H1 (cell line): ENCODE measurements around the gene TAF7. TPM values are rescaled to one million over a fixed set of nuclear protein-coding genes. Genes with fewer than 3 reads are reported as not detected.

Experiments used
- CTCF ChIA-PET: fragments of 300-600 bp; sonication (Branson Sonifier 250); formaldehyde crosslinking; loops from one replicate; lab custom pipeline; 2021; ENCODE audit not compliant: partially characterized antibody; lab: Charles Lee
- POLR2A ChIA-PET: fragments of 300-600 bp; sonication (Branson Sonifier 250); formaldehyde crosslinking; loops from one replicate; lab custom pipeline; 2021; ENCODE audit warnings: inconsistent platforms; ENCODE audit not compliant: partially characterized antibody; lab: Charles Lee
- DNase-seq, 2 experiments: peaks; one replicate each; pipeline versions ENCODE4 v3.0.0 to v3.0.0-alpha.2; 2010 to 2022; ENCODE audit warnings: low spot score in 2 of 2, low read depth in 1 of 2, mixed read lengths in 1 of 2
- FAIRE-seq: peaks from 2 replicates; lab custom pipeline; 2011; peaks lifted over from hg19 to GRCh38; lab: Jason Lieb, UNC
- H2AFZ ChIP-seq: 2 replicates; pipeline ENCODE4 v1.8.1; 2012; ENCODE audit warnings: low read length, inconsistent platforms
- H2AK5ac ChIP-seq: 2 replicates; pipeline ENCODE4 v1.6.1; 2013; ENCODE audit warnings: low read depth, low read length
- H2BK120ac ChIP-seq: replicated peaks from 2 replicates; pipeline ENCODE3; 2013; ENCODE audit warnings: low read depth, low read length, inconsistent platforms
- H2BK12ac ChIP-seq: 2 replicates; pipeline ENCODE4 v1.6.1; 2013; ENCODE audit warnings: low read depth, low read length
- H2BK15ac ChIP-seq: 2 replicates; pipeline ENCODE4 v1.6.1; 2013; ENCODE audit warnings: low read length
- H2BK20ac ChIP-seq: 2 replicates; pipeline ENCODE4 v1.6.1; 2013; ENCODE audit warnings: low read length
- H2BK5ac ChIP-seq: 2 replicates; pipeline ENCODE4 v1.6.1; 2013; ENCODE audit warnings: low read depth, low read length
- H3K14ac ChIP-seq: 2 replicates; pipeline ENCODE4 v1.6.1; 2013; ENCODE audit warnings: inconsistent platforms; ENCODE audit not compliant: insufficient read length
- H3K18ac ChIP-seq: 2 replicates; pipeline ENCODE4 v1.6.1; 2013; ENCODE audit warnings: low read length; ENCODE audit errors: extremely low read depth
- H3K23ac ChIP-seq: 2 replicates; pipeline ENCODE4 v1.6.1; 2013; ENCODE audit warnings: inconsistent platforms; ENCODE audit not compliant: insufficient read length
- H3K23me2 ChIP-seq: 2 replicates; pipeline ENCODE4 v1.6.1; 2013; ENCODE audit warnings: low read depth, low read length
- H3K27ac ChIP-seq: 2 replicates; pipeline ENCODE4 v1.6.1; 2011; ENCODE audit warnings: low read depth, low read length, inconsistent platforms
- H3K27me3 ChIP-seq, 4 experiments: replicated peaks in 1 of 4; 1 replicate in 1 of 4; 2 replicates in 3 of 4; pipeline versions ENCODE4 v1.6.1 to v1.8.1; 2011 to 2013; ENCODE audit warnings: low read length in 3 of 4, mild to moderate bottlenecking in 3 of 4, inconsistent platforms in 2 of 4, mixed read lengths in 2 of 4, moderate library complexity in 1 of 4; ENCODE audit not compliant: control insufficient read depth in 3 of 4, insufficient read depth in 3 of 4; ENCODE audit errors: extremely low read depth in 1 of 4
- H3K36me3 ChIP-seq, 4 experiments: 2 replicates each; pipeline versions ENCODE4 v1.6.1 to v1.8.1; 2011 to 2013; ENCODE audit warnings: mild to moderate bottlenecking in 4 of 4, low read length in 3 of 4, moderate library complexity in 2 of 4, control low read depth in 1 of 4, inconsistent platforms in 1 of 4; ENCODE audit not compliant: insufficient read depth in 4 of 4, control insufficient read depth in 2 of 4
- H3K4ac ChIP-seq: replicated peaks from 2 replicates; pipeline ENCODE3; 2013; ENCODE audit warnings: low read length, low read depth, mixed read lengths, inconsistent platforms; ENCODE audit not compliant: insufficient read length
- H3K4me1 ChIP-seq, 4 experiments: replicated peaks in 1 of 4; 1 replicate in 1 of 4; 2 replicates in 3 of 4; pipeline versions ENCODE4 v1.6.1 to v1.8.1; 2011 to 2013; ENCODE audit warnings: low read length in 3 of 4, inconsistent platforms in 2 of 4, mixed read lengths in 1 of 4; ENCODE audit not compliant: insufficient read depth in 4 of 4, control insufficient read depth in 3 of 4
- H3K4me2 ChIP-seq, 2 experiments: 2 replicates each; pipeline versions ENCODE4 v1.6.1 to v1.8.1; 2011 to 2013; ENCODE audit warnings: low read depth in 2 of 2, low read length in 2 of 2, control low read depth in 1 of 2, inconsistent platforms in 1 of 2, mild to moderate bottlenecking in 1 of 2; ENCODE audit not compliant: insufficient read depth in 1 of 2
- H3K4me3 ChIP-seq, 4 experiments: fragments of 200-600, 300-600 bp in 1 of 4; sonication (generic), shearing (Covaris generic), sonication (Bioruptor Twin) in 1 of 4; 2 replicates each; pipeline versions ENCODE4 v1.5.1 to v1.8.1; 2011 to 2016; ENCODE audit warnings: low read length in 4 of 4, low read depth in 3 of 4, control low read depth in 2 of 4, inconsistent platforms in 2 of 4, mild to moderate bottlenecking in 2 of 4, mixed read lengths in 1 of 4, moderate library complexity in 1 of 4; ENCODE audit not compliant: insufficient read depth in 2 of 4; ENCODE audit errors: extremely low read depth in 1 of 4
- H3K56ac ChIP-seq: replicated peaks from 2 replicates; pipeline ENCODE3; 2013; ENCODE audit warnings: low read depth, mild to moderate bottlenecking, mixed read lengths, low read length, inconsistent platforms; ENCODE audit not compliant: insufficient read length
- H3K79me1 ChIP-seq: 2 replicates; pipeline ENCODE4 v1.6.1; 2013; ENCODE audit warnings: low read depth, low read length, control low read depth
- H3K79me2 ChIP-seq, 2 experiments: 2 replicates each; pipeline versions ENCODE4 v1.6.1 to v1.8.1; 2012 to 2013; ENCODE audit warnings: low read length in 2 of 2, mild to moderate bottlenecking in 2 of 2, inconsistent platforms in 1 of 2; ENCODE audit not compliant: insufficient read depth in 2 of 2, control insufficient read depth in 1 of 2
- H3K9ac ChIP-seq, 4 experiments: replicated peaks in 1 of 4; 1 replicate in 1 of 4; 2 replicates in 3 of 4; pipeline versions ENCODE4 v1.6.1 to v1.8.1; 2011 to 2013; ENCODE audit warnings: low read depth in 3 of 4, low read length in 3 of 4, control low read depth in 2 of 4, mild to moderate bottlenecking in 2 of 4, moderate library complexity in 2 of 4, inconsistent platforms in 1 of 4; ENCODE audit errors: extremely low read depth in 1 of 4
- H3K9me3 ChIP-seq, 2 experiments: 2 replicates each; pipeline versions ENCODE4 v1.6.1 to v1.8.1; 2012 to 2013; ENCODE audit warnings: mild to moderate bottlenecking in 2 of 2, moderate library complexity in 2 of 2, control low read depth in 1 of 2, inconsistent platforms in 1 of 2, low read depth in 1 of 2, low read length in 1 of 2, mixed read lengths in 1 of 2; ENCODE audit not compliant: insufficient read depth in 2 of 2
- H4K20me1 ChIP-seq, 2 experiments: replicated peaks in 1 of 2; 2 replicates each; pipeline versions ENCODE3 to v1.8.1; 2011 to 2013; ENCODE audit warnings: inconsistent platforms in 2 of 2, low read length in 2 of 2, mild to moderate bottlenecking in 1 of 2; ENCODE audit not compliant: insufficient read depth in 2 of 2, control insufficient read depth in 1 of 2
- H4K5ac ChIP-seq: 2 replicates; pipeline ENCODE4 v1.6.1; 2013; ENCODE audit warnings: low read length, low read depth, mixed read lengths, inconsistent platforms; ENCODE audit not compliant: insufficient read length
- H4K8ac ChIP-seq: 2 replicates; pipeline ENCODE4 v1.8.0; 2013; ENCODE audit warnings: mild to moderate bottlenecking, moderate library complexity, low read length, inconsistent platforms; ENCODE audit not compliant: insufficient read depth; ENCODE audit errors: extremely low read depth
- H4K91ac ChIP-seq: replicated peaks from 2 replicates; pipeline ENCODE3; 2013; ENCODE audit warnings: low read length, mixed read lengths, inconsistent platforms; ENCODE audit not compliant: insufficient read length
- PHF8 ChIP-seq: fragments of 200-600 bp; sonication (generic); conservative IDR thresholded peaks from 2 replicates; pipeline ENCODE4 v1.7.1; 2012; ENCODE audit warnings: low read depth, mild to moderate bottlenecking, inconsistent platforms, low read length, moderate library complexity
- RNF2 ChIP-seq: fragments of 200-900, 300-1000 bp; sonication (generic); IDR thresholded peaks from 2 replicates; pipeline ENCODE4 v1.7.1; 2016; ENCODE audit warnings: borderline replicate concordance, low read depth, mild to moderate bottlenecking, antibody characterized with exemption, low read length; ENCODE audit not compliant: poor library complexity, severe bottlenecking; ENCODE audit errors: missing control alignments
- WGBS, 2 experiments: shearing (Covaris generic) in 1 of 2; methylation state at CpG; one replicate each; pipeline versions ENCODE4 v1.1.6 to v1.1.7; 2013 to 2015; ENCODE audit warnings: low lambda C conversion rate in 2 of 2, mixed read lengths in 2 of 2, inconsistent platforms in 1 of 2, low coverage in 1 of 2, missing lambda C conversion rate in 1 of 2; ENCODE audit not compliant: insufficient replicate concordance in 2 of 2, insufficient coverage in 1 of 2, insufficient read length in 1 of 2; ENCODE audit errors: extremely low coverage in 1 of 2, missing lambda C conversion rate in 1 of 2; 5-methylcytosine and 5-hydroxymethylcytosine counted together
- polyA plus RNA-seq, 7 experiments: library from polyadenylated mRNA; depleted of rRNA in 3 of 7; stranded (reverse) in 5 of 7; unstranded in 2 of 7; fragments of >200 nt in 5 of 7; fragments of 200-250 nt in 2 of 7; gene quantifications; 1 replicate in 5 of 7; 2 replicates in 1 of 7; 4 replicates in 1 of 7; pipeline versions ENCODE4 v1.2.1 to v1.2.3, GENCODE V29; 2011 to 2013; ENCODE audit warnings: missing spikeins in 2 of 7, mixed read lengths in 2 of 7
- total RNA-seq: library from RNA; stranded (reverse); fragmentation: NEBNext Ultra II Directional; extraction: Animal tissue kit (Norgen Biotek cat#: 25700); gene quantifications from 2 replicates; pipeline ENCODE4 v1.2.1, GENCODE V29; 2021

TAF7 gene
- total and polyA plus RNA-seq, 2 of the 8 experiments (the other 6 are each of a cell fraction or from before 2014, with no cell fraction given), result 29.8 to 101 TPM

GRCh38 chr5:141356133-141356532 is 35.5 kb upstream of the TAF7 start:
- Histone ChIP-seq H3K79me2 (no peaks in the 10 kb centered on the region), H2BK120ac (no peak overlapping the region), H3K27me3 (no peaks in the 10 kb centered on the region), H2AK5ac (no peak overlapping the region), H3K23ac (no peak overlapping the region), H3K56ac (no peak overlapping the region), H3K36me3 (peaks cover 0 to 13% (median 4%) of the 10 kb centered on the region in 4 experiments; a peak in 4 of 8 replicates), H3K4me3 (no peak overlapping the region), H2BK12ac (no peak overlapping the region), H4K91ac (no peak overlapping the region), H2BK20ac (no peak overlapping the region), H3K9ac (no peak overlapping the region), H3K4me2 (no peak overlapping the region), H3K27ac (no peak overlapping the region), H2BK15ac (no peak overlapping the region), H3K4me1 (0 out of 7 replicates have a peak, but pooled peaks cover 0 to 1% (median 0%) of the 10 kb centered on the region in 4 experiments), H2AFZ (no peak overlapping the region), H4K20me1 (no peaks in the 10 kb centered on the region), H4K5ac (no peak overlapping the region), H3K9me3 (peaks cover 32 to 50% of the 10 kb centered on the region in 2 experiments), H4K8ac (no peak overlapping the region), H2BK5ac (no peak overlapping the region), H3K18ac (no peak overlapping the region), H3K4ac (no peak overlapping the region), H3K14ac (no peak overlapping the region), H3K79me1 (no peaks in the 10 kb centered on the region), H3K23me2 (no peaks in the 10 kb centered on the region)
- TF ChIP-seq PHF8, result no peak
- TF ChIP-seq RNF2, result no peak
- POLR2A ChIA-PET, result interaction anchor here (0.7 kb wide), 1 partner anchor 163 kb away, joined by 3 read pairs; no protein-coding TSS in a partner anchor
- WGBS, 2 experiments, result 95% methylated on average over 5 of the region's 5 CpGs; no CpG with 5 or more reads in 1 of the 2 experiments
- FAIRE-seq (no peak), DNase-seq (no peak)
- CTCF ChIA-PET, result interaction anchor here (0.8 to 4.4 kb wide), 34 partner anchors 8 to 280 kb away, joined by 3 to 28 read pairs (median 5); partner anchors contain the start of genes PCDHB10, PCDHB14, PCDHB15 and PCDHB2
